Upper lobe of right lung (tissue), 1 donor: ENCODE data around the gene NBEA. TPM values are rescaled to one million over a fixed set of nuclear protein-coding genes. Genes with fewer than 3 reads are reported as not detected.
"Not testable (repeated sequence)": the region's sequence is repeated elsewhere in the genome, so short reads cannot be mapped to it uniquely, and the experiment has no call there.

Source experiments
- ATAC-seq: fragments of 200-7000 bp; cut with Tn5 transposase; one replicate; pipeline ENCODE4 v1.9.1; 2020; ENCODE audit warnings: mild to moderate bottlenecking, moderate library complexity
- DNase-seq: peaks from one replicate; pipeline ENCODE4 v3.0.0-alpha.2; 2020
- H3K27ac ChIP-seq: fragments of 200-600 bp; one replicate; pipeline ENCODE4 v1.8.0; 2022
- H3K27me3 ChIP-seq: fragments of 200-600 bp; one replicate; pipeline ENCODE4 v1.8.0; 2022; ENCODE audit warnings: mild to moderate bottlenecking
- H3K36me3 ChIP-seq: fragments of 200-600 bp; one replicate; pipeline ENCODE4 v1.8.0; 2022
- H3K4me1 ChIP-seq: fragments of 200-600 bp; one replicate; pipeline ENCODE4 v1.8.0; 2022
- H3K4me3 ChIP-seq: fragments of 200-600 bp; one replicate; pipeline ENCODE4 v1.8.0; 2022; ENCODE audit warnings: mild to moderate bottlenecking
- H3K9me3 ChIP-seq: fragments of 200-600 bp; one replicate; pipeline ENCODE4 v1.8.0; 2022
- intact Hi-C: fragments of 100-400 bp; cut with DNase I; formaldehyde crosslinking; loops from one replicate; pipeline ENCODE4 v1.11.0; 2022
- total RNA-seq: library from RNA; stranded (reverse); fragmentation: NEBNext Ultra II Directional; extraction: Animal tissue kit (Norgen Biotek cat#: 25700); gene quantifications from one replicate; pipeline ENCODE4 v1.2.1, GENCODE V29; 2021
- TF ChIP-seq, protein P1 (sequence below): fragments of 200-600 bp; IDR thresholded peaks from one replicate; pipeline ENCODE4 v1.8.0; 2022; ENCODE audit warnings: antibody characterized with exemption
- donor health status: DM: no; HTN: yes; CAD: no; lungs with severe emphysema.

Gene NBEA
- total RNA-seq, 1 donor from 2014 or later: 5.6 TPM

DNA sequence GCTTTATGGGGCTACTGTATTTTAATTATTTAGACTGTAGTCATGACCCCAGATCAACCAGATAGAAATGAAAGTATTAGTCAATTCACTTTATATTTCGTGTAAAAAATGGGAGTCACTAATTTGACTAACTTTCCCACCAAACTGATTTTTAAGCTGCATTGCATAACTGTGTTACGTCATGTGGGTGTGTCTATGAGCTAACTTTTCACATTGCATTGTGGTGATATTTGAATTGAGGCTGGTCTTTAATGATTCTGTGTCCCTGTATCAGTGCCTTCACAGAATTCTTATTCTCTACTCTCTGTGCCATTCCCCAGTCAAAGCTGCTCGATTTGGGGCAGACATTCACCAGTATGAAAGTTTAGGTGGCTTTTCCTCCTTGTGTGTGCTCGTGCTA lies 707.1 kb downstream of the NBEA start:
- TF ChIP-seq, protein P1, sequence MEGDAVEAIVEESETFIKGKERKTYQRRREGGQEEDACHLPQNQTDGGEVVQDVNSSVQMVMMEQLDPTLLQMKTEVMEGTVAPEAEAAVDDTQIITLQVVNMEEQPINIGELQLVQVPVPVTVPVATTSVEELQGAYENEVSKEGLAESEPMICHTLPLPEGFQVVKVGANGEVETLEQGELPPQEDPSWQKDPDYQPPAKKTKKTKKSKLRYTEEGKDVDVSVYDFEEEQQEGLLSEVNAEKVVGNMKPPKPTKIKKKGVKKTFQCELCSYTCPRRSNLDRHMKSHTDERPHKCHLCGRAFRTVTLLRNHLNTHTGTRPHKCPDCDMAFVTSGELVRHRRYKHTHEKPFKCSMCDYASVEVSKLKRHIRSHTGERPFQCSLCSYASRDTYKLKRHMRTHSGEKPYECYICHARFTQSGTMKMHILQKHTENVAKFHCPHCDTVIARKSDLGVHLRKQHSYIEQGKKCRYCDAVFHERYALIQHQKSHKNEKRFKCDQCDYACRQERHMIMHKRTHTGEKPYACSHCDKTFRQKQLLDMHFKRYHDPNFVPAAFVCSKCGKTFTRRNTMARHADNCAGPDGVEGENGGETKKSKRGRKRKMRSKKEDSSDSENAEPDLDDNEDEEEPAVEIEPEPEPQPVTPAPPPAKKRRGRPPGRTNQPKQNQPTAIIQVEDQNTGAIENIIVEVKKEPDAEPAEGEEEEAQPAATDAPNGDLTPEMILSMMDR: no peak
- H3K27ac ChIP-seq: no peak overlapping the region
- no peaks in the 10 kb centered on the region for H3K27me3 ChIP-seq
- no peaks in the 10 kb centered on the region for H3K36me3 ChIP-seq
- DNase-seq (no peak), ATAC-seq (no peak)
- no peak overlapping the region for H3K4me3 ChIP-seq
- H3K9me3 ChIP-seq: no peaks in the 10 kb centered on the region
- H3K4me1 ChIP-seq: no peaks in the 10 kb centered on the region
- intact Hi-C loops: no loop called here

DNA sequence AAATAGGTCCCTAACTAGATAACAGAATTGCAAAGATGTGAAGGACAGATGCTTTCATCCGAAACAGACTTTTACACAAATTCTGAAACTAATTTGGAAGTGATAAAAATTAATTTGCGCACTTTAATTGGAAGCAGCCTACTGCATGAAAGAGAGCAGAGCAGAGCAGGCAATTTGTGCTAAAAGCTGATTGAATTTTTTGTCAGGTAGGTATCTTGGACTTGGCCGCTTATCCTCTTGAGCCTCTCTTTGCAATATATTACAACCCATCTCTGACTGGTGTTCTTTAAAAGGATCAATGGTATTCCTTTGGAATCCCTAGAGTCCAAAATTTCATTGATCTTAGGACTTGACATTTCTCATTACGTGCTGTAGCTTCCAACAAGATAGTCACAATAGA lies 717.7 kb downstream of the NBEA start:
- DNase-seq: no peak
- intact Hi-C loops: no loop called here
- TF ChIP-seq, protein P1: no peak
- Histone ChIP-seq H3K9me3 (no peaks in the 10 kb centered on the region), H3K27me3 (no peaks in the 10 kb centered on the region), H3K36me3 (no peaks in the 10 kb centered on the region), H3K4me1 (no peaks in the 10 kb centered on the region), H3K27ac (no peak overlapping the region), H3K4me3 (no peak overlapping the region)
- no peak for ATAC-seq

DNA sequence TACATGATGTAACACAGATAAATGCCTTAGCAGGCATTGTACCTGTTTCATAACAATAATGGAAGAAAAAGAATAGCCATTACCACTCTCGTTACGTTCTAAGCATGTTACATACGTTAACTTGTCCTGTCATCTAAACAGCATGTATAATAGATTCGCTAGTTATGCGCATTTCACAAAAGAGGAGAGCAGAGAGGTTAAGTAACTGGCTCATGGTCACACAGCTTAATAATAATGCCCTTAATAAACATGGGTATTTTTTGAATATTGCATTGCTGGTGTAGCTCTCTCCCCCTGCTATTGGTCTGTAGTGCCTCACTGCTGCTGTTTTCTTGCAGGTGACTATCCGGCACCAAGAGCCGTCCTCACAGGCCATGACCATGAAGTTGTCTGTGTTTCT lies 722.7 kb downstream of the NBEA start:
- H3K36me3 ChIP-seq: no peaks in the 10 kb centered on the region
- no peak for ATAC-seq
- intact Hi-C loops: no loop called here
- H3K27ac ChIP-seq: no peak overlapping the region
- H3K4me3 ChIP-seq: no peak overlapping the region
- no peaks in the 10 kb centered on the region for H3K27me3 ChIP-seq
- H3K4me1 ChIP-seq: no peaks in the 10 kb centered on the region
- no peaks in the 10 kb centered on the region for H3K9me3 ChIP-seq
- TF ChIP-seq, protein P1: no peak
- DNase-seq: no peak

DNA sequence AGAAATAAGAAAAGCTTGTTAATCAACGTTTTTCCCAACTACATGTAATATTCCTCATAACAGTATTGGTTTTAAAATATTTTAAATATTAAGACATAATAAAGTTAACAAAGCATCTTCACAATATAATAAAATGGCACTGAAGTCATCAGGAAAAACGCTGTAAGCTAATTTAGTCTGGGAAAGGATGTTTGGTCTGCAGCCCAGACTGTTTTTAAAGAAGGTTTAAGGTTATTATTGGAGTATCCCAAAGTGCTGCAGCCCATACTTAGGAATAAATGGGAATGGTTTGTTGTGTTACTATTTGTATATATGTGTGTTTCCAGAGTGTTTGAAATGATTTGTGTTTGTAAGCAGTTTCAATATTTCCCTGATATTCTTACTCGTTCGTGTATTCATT lies 727.3 kb downstream of the NBEA start:
- H3K27ac ChIP-seq: no peak overlapping the region
- H3K9me3 ChIP-seq: no peaks in the 10 kb centered on the region
- no peaks in the 10 kb centered on the region for H3K4me1 ChIP-seq
- DNase-seq (no peak), ATAC-seq (no peak)
- H3K4me3 ChIP-seq: no peak overlapping the region
- intact Hi-C loops: no loop called here
- H3K36me3 ChIP-seq: no peaks in the 10 kb centered on the region
- TF ChIP-seq, protein P1: no peak
- H3K27me3 ChIP-seq: no peaks in the 10 kb centered on the region

DNA sequence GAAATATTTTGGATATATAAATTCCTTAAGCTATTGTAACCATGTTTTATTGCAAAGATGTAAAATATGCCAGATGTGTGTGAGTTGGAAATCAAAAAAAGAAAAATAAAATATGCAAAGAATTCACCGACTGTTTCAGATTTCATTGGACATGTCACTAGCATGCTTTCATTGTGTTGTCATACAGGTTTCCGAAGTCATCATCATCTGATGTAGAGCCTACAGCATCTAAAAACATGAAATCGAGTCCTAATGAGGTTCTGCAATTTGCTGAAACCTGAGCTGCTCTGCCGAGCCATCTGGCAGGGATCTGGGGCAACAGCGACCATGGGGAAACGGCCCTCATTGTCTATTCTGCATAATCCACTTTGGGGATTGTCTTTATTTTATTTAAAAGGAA lies 730.5 kb downstream of the NBEA start:
- Histone ChIP-seq H3K36me3 (no peaks in the 10 kb centered on the region), H3K27ac (no peak overlapping the region), H3K9me3 (no peaks in the 10 kb centered on the region), H3K27me3 (no peaks in the 10 kb centered on the region), H3K4me3 (no peak overlapping the region), H3K4me1 (no peaks in the 10 kb centered on the region)
- DNase-seq (no peak), ATAC-seq (no peak)
- intact Hi-C loops: no loop called here
- TF ChIP-seq, protein P1: no peak

DNA sequence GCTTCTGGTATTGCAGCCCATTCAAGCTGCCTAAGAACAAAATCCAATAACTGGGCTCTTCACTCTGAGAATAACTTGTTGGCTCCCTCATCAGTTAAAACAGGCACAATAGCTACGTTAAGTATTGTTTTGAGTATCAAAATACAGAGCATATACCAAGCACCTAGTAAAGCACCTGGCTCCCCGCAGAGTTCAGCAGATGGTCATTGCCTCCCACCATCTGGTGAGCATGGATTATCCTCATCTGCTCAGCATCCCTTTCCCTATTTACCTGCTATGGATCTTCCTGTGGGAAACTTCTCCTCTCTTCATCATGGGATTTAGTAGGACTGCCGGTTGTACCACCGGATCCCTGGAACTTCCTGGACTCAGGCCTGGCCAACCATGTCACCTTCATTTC lies 733.6 kb downstream of the NBEA start:
- H3K27ac ChIP-seq: no peak overlapping the region
- DNase-seq: no peak
- intact Hi-C loops: no loop called here

DNA sequence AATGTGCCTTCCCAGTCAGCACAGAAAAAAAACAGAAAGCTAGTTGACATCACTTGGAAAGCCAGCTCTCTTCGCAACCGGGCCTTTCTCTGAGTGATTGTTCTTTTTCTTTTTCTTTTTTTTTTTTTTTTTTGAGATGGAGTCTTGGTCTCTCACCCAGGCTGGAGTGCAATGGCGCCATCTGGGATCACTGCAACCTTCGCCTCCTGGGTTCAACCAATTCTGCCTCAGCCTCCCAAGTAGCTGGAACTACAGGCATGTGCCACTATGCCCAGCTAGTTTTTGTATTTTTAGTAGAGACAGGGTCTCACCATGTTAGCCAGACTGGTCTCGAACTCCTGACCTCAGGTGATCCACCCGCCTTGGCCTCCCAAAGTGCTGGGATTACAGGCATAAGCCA lies 735.8 kb downstream of the NBEA start:
- H3K36me3 ChIP-seq, H3K4me1 ChIP-seq, DNase-seq, H3K27ac ChIP-seq, intact Hi-C loops, H3K9me3 ChIP-seq, H3K4me3 ChIP-seq, ATAC-seq, H3K27me3 ChIP-seq: not testable (repeated sequence)

More for the DNA sequence above, 733.6 kb downstream of the NBEA start:
- Histone ChIP-seq H3K9me3 (no peaks in the 10 kb centered on the region), H3K27me3 (no peaks in the 10 kb centered on the region), H3K36me3 (no peaks in the 10 kb centered on the region), H3K4me1 (no peaks in the 10 kb centered on the region), H3K4me3 (no peak overlapping the region)
- no peak for ATAC-seq
- TF ChIP-seq, protein P1: no peak
